Cerebellar nuclear complex (tissue), 1 donor: Measurements from ENCODE around the gene CST4.
"Not testable (repeated sequence)": the region's sequence is repeated elsewhere in the genome, so short reads cannot be mapped to it uniquely, and the experiment has no call there.

Experiments
- DNase-seq, 2 experiments: peaks; one replicate each; lab custom pipeline; 2025; lab: John Stamatoyannopoulos, UW

Gene CST4

DNA sequence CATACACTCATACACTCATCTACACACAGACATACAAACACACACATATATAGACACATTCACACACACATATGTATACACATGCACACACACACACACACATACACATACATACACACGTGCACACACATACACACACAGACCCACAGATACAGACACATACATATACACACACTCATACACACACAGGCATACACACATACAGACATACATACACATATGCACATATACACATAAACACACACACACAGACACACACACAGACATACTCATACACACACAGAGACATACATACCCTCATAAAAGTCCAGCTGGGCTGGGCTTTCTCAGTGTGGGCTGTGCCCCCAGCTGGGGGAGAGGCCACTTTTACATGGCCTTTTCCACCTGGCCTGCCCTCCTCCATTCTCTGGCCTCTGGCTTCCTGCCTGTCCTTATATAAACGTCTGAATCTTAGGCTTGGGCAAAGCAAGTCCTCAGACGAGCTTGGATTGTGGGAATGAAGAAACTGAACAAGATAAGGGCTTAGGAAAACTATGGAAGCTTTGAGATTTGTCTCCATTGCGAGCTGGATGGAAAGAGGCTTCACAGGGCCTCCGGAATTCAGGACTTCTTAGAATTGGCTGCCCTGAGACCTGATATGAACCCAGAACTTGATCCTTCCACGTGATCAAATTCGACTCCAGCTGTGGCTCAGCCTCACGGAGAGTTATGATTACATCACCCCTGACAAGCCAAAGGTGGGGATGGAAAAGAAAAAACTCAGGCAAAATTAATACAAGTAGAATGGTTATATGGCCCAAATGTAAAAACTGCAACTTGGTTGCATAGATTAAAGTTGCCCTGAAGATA lies 28.6 kb downstream of the CST4 start:
- DNase-seq = no peak

DNA sequence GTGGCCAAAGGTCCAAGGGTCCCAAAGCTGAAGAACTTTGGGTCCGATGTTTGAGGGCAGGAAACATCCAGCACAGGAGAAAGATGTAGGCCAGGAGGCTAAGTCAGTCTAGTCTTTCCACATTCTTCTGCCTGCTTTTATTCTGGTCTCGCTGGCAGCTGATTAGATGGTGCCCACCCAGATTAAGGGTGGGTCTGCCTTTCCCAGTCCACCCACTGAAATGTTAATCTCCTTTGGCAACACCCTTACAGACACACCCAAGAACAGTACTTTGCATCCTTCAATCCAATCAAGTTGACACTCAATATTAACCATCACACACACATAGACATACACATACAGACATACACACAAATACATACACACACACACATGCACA lies 29.2 kb downstream of the CST4 start:
- not testable (repeated sequence) for DNase-seq

DNA sequence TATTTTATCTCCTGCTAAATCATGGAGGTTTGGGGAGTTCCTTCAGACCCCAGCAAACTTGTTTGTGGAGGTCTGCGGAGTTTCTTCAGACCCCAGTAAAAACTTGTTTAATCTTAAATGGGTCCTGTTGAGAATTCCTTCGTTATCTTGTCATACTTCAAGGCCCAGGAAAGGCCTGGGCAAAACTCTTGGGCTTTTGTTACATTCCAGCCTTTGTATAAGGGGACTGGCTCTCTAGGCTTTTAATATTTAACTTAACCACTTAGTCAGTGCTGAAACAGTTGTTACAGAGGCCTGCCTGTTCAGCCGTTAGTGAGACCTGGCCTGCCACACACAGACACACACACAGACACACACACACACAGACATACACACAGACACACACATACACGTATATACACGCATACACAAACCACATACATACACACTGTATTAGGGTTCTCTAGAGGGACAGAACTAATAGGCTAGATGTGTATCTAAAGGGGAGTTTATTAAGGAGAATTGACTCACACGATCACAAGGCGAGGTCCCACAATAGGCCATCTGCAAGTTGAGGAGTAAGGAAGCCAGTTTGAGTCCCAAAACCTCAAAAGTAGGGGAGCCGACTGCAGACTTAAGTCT lies 29.7 kb downstream of the CST4 start:
- DNase-seq = no peak

DNA sequence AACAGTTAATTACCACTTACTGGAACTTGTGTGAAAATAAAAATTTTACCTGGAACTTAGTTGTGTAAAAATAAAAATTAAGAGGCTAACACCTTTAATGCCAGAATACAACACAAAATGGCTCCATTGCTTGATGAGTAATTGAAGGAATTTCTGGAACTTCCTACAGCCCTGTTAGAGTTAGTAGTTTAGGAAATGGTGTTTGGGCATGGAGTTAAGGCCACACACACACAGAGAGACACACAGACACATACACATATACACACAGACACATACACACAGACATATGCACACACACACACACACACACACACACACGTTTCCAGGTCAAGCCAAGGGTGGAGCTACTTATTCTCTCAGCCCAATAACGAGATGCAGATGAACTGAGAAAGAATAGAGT lies 30.5 kb downstream of the CST4 start:
- DNase-seq = no peak

GRCh38 chr20:23657202-23657601 lies 31.6 kb downstream of the CST4 start:
- no peak for DNase-seq

- DNase-seq = no peak
These were observed 32.5 kb downstream of the CST4 start for GRCh38 chr20:23656372-23656771.

DNA sequence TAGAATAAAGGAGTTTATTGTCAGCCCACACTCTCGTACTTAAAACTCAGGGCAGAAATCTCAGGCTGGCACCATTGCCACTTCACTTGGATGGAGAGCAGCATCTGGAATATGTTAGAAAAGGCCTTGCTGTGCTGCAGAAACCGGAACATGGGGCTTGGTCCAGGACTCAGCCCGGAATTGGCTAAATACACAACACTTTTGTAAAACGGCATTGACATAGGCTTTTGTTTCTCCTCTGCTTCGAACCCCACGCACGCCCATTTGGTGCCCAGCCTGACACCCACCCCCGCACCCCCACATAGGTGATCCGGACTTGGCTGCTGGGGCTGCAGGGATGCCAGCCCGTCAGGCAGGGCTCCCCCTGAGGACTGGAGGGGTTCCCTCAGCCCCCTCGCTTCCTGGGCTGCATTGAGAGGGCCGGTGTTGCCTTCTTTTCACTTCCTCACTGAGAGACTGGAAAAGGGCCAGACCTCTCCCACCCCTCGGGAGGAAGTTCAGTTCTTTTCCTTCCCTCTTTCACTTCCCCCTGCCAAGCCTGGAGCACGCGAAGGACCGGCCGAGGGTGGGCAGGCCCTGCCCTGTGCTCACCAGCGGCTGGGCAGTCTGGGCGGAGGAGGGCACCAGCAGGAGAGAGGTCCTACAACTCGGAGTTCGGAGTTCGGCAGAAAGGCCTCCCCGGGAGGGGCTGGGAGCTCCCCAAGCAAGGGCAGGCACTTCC lies 33.2 kb downstream of the CST4 start:
- no peak for DNase-seq

- DNase-seq = no peak
These were observed 34.1 kb downstream of the CST4 start for GRCh38 chr20:23654717-23655116.

DNA sequence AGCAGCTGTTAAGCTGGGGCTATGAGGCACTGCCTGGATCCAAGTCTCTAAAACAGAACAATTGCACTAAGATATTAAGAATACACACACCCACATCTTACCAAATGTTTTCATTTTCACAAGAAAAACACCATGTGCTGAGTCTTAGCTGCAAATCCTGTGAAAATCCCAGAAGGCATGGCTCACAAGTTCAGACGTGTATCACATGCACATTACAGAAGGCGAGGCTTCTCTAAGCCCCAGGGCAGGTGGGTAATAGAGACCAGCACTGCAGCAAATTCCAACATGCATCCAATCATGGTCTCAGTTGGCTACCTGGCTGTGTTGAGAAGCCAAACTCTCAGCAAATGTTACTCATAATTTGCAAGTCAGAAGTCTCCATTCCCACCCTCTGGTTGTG lies 34.8 kb downstream of the CST4 start:
- DNase-seq = no peak

DNA sequence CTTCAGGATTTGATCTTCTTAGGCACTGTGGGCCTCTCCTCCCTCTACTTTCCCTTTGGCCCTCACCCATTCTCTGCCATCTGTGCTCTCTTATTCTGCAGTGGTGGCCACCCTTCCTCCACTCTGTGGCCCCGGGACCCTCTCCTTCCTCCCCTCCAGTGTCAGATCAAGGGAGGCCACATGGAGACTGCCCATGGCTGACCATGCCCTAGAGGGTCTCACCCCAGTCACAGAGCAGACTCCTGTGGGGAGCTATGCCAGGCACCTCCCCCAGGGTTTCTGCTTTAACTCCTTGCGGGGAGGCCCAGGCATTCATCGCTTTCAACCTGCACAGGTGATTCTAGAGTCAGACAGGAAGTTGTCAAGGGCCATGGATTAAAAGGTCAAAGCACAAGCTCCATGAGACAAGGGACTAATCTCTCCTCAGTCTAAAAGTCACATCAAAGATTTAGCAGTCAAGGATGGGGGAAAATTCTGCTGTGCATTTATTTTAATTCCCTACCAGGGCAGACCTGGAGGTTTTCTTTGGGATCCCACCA lies 35.4 kb downstream of the CST4 start:
- DNase-seq = no peak

DNA sequence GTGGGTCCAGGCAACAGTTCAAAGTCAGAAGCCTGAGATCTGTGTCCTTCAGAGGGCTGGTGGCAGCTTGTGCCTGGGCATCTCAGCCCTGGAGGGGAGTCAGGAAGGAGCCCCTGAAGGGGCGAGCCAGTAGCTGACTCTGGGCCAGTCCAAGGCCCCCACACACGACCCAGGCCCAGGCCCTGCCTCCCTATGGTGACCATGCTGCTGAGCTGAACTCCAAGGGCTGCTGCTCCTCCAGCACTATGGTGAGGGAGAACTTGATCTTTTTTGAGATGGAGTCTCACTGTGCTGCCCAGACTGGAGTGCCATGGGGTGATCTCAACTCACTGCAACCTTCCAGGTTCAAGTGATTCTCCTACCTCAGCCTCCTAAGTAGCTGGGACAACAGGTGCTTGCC lies 35.9 kb downstream of the CST4 start:
- no peak for DNase-seq

DNA sequence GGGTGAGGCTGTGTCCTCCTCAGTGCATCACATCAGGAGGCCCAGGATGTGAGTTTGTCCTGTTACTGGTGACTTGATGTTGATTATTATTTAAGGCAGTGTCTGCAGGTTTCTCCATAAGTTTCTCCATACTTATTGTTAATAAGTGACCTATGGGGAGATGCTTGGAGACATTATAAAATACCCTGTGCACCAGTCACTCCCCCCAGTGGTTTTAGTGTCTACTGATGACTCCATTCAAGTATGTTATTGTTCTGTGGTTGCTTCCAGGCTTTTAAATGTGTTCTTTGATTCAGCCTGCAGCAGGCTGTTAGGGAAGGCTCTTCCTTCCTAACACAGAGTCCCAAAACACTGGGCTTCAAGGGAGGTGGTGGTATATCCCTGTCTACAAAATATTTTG lies 36.5 kb downstream of the CST4 start:
- DNase-seq = no peak

GRCh38 chr20:23651117-23651516 lies 37.7 kb downstream of the CST4 start:
- DNase-seq = no peak

- DNase-seq = no peak
These were observed 38.9 kb downstream of the CST4 start for GRCh38 chr20:23649830-23650417.

- DNase-seq = no peak
These were observed 39.6 kb downstream of the CST4 start for GRCh38 chr20:23649242-23649641.

DNA sequence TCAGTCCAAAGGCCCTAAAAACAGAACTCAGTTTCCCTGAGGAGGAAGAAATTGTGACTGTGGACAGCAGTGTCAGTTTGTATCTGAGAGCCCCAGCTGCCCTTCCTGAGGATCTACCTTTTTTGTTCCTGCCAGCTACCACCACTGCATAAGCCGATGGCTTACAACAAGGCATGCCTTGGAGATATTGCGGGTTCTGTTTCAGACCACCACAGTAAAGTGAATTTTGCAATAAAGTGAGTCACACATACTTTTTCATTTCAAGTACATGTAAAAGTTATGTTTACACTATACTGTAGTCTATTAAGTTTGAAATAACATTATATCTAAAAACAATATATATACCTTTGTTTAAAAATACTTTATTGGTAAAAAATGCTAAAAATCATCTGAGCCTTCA lies 41.5 kb downstream of the CST4 start:
- DNase-seq = no peak

GRCh38 chr20:23646106-23646873 lies 42.5 kb downstream of the CST4 start:
- no peak for DNase-seq

DNA sequence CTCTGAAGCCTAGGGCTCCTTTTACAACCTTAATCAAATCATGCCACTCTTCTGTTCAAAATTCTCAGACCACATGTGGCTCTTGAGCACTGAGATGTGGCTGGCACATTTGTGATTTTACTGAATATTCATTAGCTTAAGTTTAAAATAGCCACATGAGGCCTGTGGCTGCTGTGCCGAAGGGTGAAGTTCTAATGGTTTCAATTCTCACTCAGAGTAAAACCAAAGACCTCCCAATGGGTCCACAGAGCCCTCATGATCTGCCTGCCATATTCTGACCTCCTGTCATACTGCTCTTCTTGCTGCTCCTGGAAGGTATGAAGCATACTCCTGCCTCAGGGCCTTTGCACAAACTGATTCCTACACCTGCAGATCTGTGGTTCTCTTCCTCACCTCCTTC lies 43.3 kb downstream of the CST4 start:
- DNase-seq = no peak

GRCh38 chr20:23644164-23644563 lies 44.7 kb downstream of the CST4 start:
- DNase-seq = no peak

- DNase-seq = no peak
These were observed 45.2 kb downstream of the CST4 start for GRCh38 chr20:23643659-23644058.

DNA sequence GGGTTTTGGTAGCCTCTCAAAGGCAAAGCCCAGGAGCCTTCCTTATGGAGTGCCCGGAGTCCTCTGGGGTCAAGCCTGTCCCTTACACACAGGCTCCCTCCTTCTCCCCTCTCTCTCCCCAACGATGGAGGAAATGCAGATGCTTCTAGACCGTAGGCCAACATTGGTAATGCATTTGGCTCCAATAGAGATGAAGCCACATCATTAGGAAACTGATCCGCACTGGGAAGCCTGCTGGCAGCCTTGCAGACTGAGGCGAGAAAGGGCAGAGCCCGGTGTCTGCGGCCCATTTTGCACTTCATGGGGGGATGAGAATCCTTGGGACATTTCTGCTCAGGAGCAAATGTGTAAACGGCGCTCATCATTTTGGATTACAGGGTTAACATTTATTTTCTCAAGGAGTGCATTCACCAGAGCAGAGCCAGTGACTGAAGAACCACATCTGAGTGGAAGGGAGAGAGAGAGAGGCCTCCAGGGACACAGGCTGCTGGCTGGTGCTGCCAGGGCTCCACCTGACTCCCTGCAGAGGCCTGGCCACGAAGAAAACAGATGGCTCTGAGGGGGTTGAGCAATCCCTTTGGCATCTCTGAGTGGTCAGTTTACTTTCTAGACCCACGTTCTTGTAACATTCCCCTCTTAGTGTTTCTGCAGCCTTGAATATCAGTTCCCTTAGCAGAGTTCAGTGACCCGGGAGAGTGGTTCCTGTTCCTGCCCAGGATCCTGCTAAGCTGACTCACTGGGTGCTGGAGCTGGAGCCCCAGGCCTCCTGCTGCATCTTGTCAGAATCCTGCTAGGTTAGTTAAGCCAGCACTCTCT lies 46.7 kb downstream of the CST4 start:
- no peak for DNase-seq
